K562 (cell line): ENCODE data around the gene CCDC69.
"Not testable (repeated sequence)": the region's sequence is repeated elsewhere in the genome, so short reads cannot be mapped to it uniquely, and the experiment has no call there.

Source experiments
- CBX8 ChIP-seq: fragments of 200-600 bp; sonication (generic); IDR thresholded peaks from 2 replicates; pipeline ENCODE4 v1.6.1; 2012; ENCODE audit warnings: borderline replicate concordance, mixed run types, low read depth, mild to moderate bottlenecking, moderate library complexity, mixed read lengths, low read length, control low read depth, inconsistent platforms; ENCODE audit not compliant: poor library complexity, severe bottlenecking; ENCODE audit errors: extremely low read depth
- EP300 ChIP-seq: IDR thresholded peaks from 2 replicates; pipeline ENCODE4 v1.6.1; 2012; ENCODE audit warnings: low read length, improper control_type of control experiment
- TF ChIP-seq, protein P1 (sequence below), 3 experiments: IDR thresholded peaks in 2 of 3; conservative IDR thresholded peaks in 1 of 3; 2 replicates each; pipeline ENCODE4 v1.5.1; 2011 to 2012; ENCODE audit warnings: low read length in 3 of 3, mild to moderate bottlenecking in 3 of 3, control low read depth in 2 of 3, improper control_type of control experiment in 1 of 3, inconsistent platforms in 1 of 3, low read depth in 1 of 3, mixed read lengths in 1 of 3, moderate library complexity in 1 of 3; ENCODE audit not compliant: insufficient read depth in 2 of 3

DNA sequence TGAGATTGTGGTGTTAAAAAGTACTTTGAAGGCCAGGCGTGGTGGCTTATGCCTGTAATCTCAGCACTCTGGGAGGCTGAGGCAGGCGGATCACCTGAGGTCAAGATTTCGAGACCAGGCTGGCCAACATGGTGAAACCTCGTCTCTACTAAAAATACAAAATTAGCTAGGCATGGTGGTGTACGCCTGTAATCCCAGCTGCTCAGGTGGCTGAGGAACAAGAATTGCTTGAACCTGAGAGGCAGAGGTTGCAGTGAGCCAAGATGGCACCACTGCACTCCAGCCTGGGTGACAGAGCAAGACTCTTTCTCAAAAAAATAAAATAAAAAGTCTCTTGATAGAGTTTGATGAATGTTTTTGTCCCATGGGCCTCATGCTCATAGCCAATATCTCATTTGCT, 47.6 kb downstream of the CCDC69 start:
- TF ChIP-seq, protein P1, sequence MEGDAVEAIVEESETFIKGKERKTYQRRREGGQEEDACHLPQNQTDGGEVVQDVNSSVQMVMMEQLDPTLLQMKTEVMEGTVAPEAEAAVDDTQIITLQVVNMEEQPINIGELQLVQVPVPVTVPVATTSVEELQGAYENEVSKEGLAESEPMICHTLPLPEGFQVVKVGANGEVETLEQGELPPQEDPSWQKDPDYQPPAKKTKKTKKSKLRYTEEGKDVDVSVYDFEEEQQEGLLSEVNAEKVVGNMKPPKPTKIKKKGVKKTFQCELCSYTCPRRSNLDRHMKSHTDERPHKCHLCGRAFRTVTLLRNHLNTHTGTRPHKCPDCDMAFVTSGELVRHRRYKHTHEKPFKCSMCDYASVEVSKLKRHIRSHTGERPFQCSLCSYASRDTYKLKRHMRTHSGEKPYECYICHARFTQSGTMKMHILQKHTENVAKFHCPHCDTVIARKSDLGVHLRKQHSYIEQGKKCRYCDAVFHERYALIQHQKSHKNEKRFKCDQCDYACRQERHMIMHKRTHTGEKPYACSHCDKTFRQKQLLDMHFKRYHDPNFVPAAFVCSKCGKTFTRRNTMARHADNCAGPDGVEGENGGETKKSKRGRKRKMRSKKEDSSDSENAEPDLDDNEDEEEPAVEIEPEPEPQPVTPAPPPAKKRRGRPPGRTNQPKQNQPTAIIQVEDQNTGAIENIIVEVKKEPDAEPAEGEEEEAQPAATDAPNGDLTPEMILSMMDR (IDR thresholded peaks at IDR 0.05 in 2 of 3, conservative IDR thresholded peaks at IDR 0.05 in 1 of 3; ENCODE audit: insufficient read depth in 2 of 3, low read depth in 1 of 3, low read length in 3 of 3) = not testable (repeated sequence)
- TF ChIP-seq EP300, CBX8: not testable (repeated sequence)
